GM18520 (cell line): Measurements from ENCODE around the gene FLNC.

Experiments used
- ATAC-seq: cut with Tn5 transposase; IDR thresholded peaks from one replicate; pipeline ENCODE4 v1.9.1; 2021; ENCODE audit not compliant: unreplicated experiment

FLNC gene

DNA sequence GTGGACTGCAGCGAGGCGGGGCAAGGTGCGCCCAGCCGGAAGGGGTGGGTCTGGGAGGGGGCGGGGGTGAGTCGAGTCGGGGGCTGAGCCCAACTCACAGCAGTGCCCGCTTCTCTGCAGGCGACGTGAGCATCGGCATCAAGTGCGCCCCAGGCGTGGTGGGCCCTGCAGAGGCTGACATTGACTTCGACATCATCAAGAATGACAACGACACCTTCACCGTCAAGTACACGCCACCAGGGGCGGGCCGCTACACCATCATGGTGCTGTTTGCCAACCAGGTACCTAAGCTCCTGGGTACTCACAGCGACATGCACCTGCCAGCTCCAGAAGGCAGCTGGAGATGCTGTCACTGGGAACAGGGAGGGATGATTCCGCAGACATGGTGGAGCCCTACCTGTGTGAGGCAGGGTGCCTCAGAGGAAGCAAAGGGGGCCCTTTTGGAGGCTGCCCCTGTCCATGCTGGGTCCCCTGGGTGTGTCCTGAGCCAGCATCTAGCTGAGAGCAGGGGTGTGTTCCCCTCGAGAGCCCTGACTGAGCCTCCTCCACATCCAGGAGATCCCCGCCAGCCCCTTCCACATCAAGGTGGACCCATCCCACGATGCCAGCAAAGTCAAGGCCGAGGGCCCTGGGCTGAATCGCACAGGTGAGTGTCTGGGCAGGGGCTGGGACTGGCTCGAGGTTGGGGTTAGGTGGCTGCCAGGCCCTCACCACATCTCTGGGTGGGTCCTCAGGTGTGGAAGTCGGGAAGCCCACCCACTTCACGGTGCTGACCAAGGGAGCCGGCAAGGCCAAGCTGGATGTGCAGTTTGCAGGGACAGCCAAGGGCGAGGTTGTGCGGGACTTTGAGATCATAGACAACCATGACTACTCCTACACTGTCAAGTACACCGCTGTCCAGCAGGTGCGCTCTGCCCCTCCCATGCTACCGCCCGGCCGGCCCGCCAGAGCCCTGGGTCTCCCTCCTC lies 12.8 kb downstream of the FLNC start:
- no peak for ATAC-seq

DNA sequence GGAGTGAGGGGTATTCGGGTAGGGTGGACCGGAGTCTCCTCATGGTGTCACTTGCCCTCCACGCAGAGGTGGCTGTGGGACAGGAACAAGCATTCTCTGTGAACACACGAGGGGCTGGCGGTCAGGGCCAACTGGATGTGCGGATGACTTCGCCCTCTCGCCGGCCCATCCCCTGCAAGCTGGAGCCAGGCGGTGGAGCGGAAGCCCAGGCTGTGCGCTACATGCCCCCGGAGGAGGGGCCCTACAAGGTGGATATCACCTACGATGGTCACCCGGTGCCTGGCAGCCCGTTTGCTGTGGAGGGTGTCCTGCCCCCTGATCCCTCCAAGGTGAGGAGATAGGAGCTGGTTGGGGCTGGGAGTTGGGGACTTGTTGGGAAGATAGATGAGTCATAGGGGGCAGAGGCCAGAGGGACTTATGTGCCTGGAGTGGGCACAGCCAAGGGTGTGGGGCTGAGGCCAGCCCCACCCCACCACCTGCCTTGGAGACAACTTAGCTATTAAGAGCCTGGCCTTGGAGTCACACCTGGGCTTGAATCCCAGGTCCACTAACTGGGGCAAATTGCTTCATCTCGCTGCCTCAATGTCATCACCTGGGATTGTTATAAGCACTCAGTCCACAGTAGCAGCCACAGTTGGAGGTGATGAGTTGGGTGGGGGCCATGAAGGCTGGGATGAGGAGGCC lies 13.9 kb downstream of the FLNC start:
- no peak for ATAC-seq

DNA sequence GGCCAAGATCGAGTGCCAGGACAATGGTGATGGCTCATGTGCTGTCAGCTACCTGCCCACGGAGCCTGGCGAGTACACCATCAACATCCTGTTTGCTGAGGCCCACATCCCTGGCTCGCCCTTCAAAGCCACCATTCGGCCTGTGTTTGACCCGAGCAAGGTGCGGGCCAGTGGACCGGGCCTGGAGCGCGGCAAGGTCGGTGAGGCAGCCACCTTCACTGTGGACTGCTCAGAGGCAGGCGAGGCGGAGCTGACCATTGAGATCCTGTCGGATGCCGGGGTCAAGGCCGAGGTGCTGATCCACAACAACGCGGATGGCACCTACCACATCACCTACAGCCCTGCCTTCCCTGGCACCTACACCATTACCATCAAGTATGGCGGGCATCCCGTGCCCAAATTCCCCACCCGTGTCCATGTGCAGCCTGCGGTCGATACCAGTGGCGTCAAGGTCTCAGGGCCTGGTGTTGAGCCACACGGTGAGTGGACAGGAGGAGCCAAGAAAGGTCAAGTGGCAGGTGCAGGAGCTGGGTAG lies 14.6 kb downstream of the FLNC start:
- ATAC-seq: no peak

DNA sequence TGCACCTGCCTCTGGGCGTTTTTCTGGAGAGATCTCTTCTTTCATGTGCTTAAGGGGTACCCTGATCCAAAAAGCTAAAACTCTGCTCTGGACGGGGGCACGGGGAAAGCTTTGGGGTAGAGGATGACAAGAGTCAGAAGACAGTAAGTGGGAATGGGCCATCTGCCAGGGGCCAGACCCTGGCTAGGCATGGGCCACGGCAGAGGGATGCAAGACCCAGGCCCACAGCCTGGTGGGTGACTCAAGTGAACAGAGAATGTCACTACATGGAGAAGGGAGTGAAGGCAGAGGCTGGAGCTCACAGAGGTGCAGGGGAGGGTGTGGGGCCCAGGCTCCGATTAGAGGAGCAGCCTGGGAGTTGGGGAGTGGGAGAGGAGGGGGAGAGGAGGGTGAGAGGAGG lies 15.3 kb downstream of the FLNC start:
- ATAC-seq: no peak

DNA sequence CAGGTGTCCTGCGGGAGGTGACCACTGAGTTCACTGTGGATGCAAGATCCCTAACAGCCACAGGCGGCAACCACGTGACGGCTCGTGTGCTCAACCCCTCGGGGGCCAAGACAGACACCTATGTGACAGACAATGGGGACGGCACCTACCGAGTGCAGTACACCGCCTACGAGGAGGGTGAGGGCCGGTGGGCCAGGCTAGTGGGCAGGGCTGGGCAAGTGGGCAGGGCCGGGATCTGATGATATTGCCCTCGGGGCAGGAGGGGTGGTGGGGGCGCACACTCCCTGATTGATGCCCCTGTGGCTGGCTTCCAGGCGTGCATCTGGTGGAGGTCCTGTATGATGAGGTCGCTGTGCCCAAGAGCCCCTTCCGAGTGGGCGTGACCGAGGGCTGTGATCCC lies 15.8 kb downstream of the FLNC start:
- no peak for ATAC-seq

DNA sequence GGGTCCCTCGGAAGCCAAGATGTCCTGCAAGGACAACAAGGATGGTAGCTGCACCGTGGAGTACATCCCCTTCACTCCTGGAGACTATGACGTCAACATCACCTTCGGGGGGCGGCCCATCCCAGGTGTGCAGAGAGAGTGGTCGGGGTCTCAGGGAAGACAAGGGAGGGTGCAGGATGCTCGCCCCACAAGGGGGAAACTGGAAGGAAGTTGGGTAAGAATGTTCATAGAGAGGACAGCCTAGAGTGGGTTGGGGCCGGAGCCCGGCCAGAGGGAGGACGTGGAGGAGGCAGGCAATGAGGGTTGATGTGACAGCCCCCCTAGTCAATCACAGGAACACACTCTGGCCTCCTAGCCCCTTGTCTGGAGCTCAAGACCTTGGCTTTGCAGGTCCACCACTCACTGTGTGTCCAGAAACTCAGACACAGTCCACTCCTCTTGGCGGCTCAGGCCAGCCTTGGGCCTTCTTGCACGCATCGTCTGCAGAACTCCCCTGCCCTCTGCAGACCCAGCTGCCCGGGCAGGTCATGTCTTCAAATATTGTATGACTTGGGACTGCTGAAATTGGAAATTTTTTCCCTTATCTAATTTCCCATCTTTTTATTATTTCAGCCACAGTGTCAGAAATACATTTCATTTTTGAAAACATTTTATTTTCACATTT lies 16.7 kb downstream of the FLNC start:
- no peak for ATAC-seq

DNA sequence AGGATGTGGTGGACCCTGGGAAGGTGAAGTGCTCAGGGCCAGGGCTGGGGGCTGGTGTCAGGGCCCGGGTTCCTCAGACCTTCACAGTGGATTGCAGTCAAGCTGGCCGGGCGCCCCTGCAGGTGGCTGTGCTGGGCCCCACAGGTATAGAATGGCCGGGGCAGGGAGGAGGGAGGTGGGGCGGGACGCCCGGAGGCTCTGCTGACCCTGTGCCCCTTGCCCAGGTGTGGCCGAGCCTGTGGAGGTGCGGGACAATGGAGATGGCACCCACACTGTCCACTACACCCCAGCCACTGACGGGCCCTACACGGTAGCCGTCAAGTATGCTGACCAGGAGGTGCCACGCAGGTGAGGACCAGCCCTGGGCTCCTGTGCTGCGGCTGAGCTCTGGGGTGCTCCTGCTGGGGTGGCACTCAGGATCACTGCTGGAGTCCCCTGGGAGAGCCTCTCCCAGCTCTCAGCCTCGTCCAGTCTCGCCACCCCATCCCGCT lies 17.6 kb downstream of the FLNC start:
- no peak for ATAC-seq

DNA sequence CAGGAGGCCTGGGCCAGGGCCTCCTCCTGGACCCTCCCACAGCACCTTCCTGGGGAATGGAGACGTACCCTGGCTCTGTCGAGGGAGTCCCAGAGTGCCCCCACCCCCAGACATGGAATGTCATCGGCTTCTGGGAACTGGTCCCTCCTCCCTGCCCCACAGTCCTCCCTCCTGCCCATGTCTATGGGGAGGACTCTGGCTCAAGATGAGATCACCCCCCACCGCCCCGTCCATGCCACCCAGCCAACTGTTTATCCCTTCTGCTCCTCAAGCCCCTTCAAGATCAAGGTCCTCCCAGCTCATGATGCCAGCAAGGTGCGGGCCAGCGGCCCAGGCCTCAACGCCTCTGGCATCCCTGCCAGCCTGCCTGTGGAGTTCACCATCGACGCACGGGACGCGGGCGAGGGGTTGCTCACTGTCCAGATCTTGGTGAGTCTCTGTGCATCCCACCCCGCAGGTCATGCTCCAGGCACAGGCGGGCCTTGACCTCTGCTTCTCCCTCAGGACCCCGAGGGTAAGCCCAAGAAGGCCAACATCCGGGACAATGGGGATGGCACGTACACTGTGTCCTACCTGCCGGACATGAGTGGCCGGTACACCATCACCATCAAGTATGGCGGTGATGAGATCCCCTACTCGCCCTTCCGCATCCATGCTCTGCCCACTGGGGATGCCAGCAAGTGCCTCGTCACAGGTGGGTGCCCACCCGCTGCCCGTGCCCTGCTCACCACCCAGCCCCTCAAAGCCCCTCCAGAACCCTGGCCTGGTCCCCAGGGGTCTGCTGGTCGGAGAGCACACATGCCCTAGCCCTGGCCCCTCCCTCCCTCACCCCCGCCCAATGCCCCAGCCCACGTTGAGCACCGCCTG lies 18.3 kb downstream of the FLNC start:
- ATAC-seq: no peak

DNA sequence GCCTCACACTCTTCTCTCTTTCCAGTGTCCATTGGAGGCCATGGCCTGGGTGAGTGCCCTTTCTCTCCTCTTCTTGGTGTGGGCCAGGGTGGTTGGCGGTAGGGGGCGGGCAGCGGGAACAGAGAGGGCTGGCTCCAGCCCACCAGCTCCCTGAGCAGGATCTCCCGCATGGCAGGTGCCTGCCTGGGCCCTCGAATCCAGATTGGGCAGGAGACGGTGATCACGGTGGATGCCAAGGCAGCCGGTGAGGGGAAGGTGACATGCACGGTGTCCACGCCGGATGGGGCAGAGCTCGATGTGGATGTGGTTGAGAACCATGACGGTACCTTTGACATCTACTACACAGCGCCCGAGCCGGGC lies 18.9 kb downstream of the FLNC start:
- ATAC-seq: no peak

DNA sequence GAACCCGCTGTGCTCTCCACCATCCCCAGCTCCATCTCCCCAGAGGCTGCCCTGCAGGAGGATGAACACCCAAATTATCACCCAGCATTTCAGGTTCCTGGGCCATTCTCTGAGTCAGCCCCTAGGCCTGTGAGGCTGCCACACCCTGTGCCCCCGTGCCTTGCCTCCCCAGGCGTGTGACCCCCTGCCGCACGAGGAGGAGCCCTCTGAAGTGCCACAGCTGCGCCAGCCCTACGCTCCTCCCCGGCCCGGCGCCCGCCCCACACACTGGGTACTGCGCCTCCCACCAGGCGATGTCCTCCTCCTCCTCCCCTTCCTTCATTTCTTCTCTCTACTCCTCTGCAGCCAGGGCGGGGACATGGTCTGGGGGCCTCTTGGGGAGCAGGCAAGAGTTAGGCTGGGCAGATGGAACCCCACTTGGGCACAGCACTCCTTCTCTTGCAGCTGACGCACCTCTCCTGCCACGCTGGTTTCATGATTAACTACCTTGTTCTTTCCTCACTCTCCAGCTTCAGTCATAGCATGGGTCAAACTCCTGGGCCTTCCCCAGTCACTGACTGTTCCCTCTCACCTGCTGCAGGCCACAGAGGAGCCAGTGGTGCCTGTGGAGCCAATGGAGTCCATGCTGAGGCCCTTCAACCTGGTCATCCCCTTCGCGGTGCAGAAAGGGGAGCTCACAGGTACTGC lies 19.7 kb downstream of the FLNC start:
- no peak for ATAC-seq

DNA sequence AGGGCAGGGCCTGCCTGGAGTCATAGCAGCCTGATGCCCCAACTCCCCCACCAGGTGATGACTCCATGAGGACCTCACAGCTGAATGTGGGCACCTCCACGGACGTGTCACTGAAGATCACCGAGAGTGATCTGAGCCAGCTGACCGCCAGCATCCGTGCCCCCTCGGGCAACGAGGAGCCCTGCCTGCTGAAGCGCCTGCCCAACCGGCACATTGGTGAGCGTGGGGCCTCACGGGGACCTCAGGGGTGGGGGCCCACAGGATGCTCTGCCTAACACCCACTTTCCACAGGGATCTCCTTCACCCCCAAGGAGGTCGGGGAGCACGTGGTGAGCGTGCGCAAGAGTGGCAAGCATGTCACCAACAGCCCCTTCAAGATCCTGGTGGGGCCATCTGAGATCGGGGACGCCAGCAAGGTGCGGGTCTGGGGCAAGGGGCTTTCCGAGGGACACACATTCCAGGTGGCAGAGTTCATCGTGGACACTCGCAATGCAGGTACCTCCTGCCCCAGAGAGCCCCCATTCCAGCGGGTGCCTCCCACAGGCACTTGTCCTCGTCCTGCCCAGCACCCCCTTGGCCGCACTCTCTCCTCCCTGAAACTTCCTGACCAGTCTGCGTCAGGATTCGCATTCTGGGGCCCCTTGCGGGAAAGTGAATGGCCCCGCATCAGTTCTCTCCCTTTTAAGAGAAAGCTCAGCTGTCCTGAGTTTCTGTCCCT lies 22.5 kb downstream of the FLNC start:
- ATAC-seq: no peak

DNA sequence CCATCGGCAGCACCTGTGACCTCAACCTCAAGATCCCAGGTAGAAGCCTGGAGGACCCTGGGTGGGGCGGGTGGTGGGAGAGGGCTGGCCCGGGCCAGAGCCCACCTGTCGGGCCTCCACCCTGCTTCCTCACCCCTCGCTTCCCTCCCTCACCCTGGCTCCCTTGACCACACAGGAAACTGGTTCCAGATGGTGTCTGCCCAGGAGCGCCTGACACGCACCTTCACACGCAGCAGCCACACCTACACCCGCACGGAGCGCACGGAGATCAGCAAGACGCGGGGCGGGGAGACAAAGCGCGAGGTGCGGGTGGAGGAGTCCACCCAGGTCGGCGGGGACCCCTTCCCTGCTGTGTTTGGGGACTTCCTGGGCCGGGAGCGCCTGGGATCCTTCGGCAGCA lies 23.6 kb downstream of the FLNC start:
- ATAC-seq: no peak

DNA sequence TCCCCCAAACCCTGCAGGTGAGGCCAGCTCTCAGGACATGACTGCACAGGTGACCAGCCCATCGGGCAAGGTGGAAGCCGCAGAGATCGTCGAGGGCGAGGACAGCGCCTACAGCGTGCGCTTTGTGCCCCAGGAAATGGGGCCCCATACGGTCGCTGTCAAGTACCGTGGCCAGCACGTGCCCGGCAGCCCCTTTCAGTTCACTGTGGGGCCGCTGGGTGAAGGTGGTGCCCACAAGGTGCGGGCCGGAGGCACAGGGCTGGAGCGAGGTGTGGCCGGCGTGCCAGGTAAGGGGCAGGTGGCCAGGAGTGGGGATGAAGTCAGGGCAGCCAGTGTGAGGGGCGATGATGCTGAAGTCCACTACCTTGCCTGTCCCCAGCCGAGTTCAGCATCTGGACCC lies 24.2 kb downstream of the FLNC start:
- no peak for ATAC-seq

DNA sequence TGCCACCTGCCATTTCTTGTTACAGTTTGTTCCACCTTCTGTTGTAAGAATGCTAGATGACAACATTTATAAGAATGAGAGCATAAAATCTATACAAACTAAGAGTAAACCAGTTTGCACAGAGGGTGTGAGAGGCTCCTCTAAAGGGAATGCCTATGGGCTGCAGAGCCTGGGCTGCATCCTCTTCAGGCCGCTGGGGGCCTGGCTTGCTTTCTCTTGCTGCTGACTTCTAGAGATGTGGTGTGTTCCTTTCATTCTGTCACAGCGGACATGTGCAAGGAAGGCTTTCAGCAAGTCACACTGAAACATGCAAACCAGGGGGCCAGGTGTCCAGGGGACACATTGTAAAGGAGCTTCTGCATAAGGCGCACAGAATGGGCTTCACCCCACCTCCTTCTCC lies 25.4 kb downstream of the FLNC start:
- no peak for ATAC-seq

DNA sequence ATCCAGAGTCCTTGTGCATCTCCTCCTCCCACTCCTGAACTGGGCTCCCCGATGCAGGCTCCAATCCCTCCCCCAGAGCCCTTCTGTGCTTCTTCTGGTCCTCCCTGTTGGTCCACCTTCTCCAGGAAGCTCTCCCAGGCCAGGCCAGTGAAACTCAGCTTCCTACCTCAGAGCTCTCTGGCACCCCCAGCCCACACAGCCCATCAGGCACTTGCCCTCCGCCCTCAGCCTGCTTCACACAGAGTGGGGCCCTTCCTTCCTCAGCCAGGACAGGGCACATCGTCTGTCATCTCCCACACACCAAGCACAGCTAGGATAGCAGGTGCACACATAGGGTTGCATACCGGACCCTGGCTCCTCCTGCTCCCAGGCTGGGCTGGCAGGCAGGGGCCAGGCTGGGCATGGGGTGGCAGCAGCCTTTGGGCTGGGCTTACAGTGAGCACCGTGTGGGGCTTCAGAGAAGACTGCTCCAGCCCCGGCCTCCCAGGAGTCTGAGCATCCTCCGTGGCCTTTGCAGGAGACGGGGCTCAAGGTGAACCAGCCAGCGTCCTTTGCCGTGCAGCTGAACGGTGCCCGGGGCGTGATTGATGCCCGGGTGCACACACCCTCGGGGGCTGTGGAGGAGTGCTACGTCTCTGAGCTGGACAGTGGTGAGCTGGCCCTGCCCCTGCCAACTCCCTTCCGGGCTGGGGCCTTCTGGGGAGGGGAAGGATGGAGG lies 26.0 kb downstream of the FLNC start:
- ATAC-seq: no peak

DNA sequence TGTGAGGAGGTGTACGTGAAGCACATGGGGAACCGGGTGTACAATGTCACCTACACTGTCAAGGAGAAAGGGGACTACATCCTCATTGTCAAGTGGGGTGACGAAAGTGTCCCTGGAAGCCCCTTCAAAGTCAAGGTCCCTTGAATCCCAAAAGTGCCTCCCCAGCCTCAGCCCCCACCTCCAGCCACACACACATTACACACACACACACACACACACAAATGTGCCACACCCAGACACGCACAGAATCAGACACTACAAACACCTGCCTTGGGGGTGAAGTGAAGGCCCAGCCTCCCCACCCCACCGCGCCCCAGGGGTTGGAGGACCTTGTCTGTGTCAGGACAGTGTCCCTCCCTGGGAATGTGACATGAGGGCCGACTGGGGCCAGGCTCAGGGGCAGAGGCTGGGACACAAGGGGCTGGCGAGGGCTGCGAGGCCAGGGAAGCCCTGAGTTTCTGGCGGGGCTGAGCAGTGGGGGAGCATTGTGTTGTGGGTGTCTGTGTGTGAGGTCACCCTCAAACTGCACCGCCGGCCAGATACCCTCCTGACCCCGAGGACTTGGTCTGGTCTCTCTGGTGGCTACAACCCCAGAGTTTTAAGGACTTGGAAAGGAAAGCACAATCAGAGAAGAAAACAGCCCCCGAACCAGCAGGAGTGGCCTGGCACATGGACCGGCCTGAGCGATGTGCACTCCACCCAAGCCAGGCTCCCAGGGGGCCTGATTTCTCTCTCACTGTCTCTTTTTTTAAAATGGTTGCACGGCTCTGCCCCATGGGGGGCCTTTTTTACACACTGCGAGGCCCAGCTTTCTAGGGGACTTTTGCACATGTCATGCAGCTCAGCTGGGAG lies 28.4 kb downstream of the FLNC start:
- ATAC-seq: no peak

DNA sequence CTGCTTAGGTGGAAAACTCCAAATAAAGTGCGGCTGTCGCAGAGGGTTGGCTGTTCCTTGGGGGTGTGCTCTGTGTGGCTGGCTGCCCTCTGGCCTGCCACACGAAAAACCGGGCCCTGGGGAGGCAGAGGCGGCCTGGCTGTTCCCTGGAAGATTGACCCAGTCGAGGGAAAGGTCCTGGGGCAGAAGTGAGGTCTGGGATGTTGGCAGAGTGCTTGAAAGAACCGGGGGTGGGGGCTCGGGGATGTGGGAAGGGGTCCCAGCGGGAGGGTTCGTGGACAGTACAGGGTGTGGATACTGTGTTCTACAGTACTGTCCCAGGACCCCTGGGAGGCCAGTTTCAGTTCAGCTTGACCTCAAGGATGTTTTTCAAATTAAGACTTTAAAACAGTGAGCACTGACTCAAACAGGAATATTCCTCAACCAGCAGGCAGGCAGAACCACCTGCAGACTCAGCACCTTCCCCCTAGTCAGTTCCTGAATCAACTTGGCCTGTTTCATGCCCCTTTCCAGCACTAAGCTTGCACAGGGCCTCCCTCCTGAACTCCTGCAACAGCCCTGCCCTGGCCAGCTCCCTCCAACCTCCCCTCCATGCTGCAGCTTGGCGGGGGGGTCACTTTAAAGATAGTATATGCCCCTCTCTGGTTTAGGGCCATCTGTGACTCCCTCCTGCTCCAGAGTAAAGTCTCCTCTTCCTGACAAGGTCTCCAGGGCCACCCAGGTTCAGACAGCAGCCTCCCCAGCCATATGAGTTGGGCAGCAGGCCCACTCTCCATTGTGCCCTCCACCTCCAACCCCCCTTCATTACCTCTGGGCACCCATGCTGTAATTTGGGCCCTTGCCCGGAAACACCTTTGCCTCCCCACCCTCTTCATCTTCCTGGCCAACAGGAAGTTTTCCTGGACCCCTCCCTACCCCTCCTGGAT lies 29.3 kb downstream of the FLNC start:
- no peak for ATAC-seq
